Measurements from ENCODE around the gene USP6NL.

The USP6NL gene

GRCh38 chr10:11646450-11646849 lies 35.0 kb upstream of the USP6NL start:
- H3K4me3 ChIP-seq (ENCODE audit: low read depth, low read length), result no peak overlapping the region
- TF ChIP-seq CTCF (IDR thresholded peaks at IDR 0.05; ENCODE audit: low read depth, low read length), result no peak
- DNase-seq (ENCODE audit: low read depth, low spot score), result no peak
- in situ Hi-C loops (cut with HindIII; ENCODE audit: low sequenced_read_pairs), result no loop called here

- no peak for TF ChIP-seq CTCF (IDR thresholded peaks at IDR 0.05; ENCODE audit: low read depth, low read length)
- DNase-seq (ENCODE audit: low read depth, low spot score), result no peak
- in situ Hi-C loops (cut with HindIII; ENCODE audit: low sequenced_read_pairs), result no loop called here
- no peak overlapping the region for H3K4me3 ChIP-seq (ENCODE audit: low read depth, low read length)
Measured at GRCh38 chr10:11643039-11643438, 31.6 kb upstream of the USP6NL start.

GRCh38 chr10:11642566-11642965 lies 31.1 kb upstream of the USP6NL start:
- in situ Hi-C loops (cut with HindIII; ENCODE audit: low sequenced_read_pairs), result no loop called here
- no peak for DNase-seq (ENCODE audit: low read depth, low spot score)

GRCh38 chr10:11639849-11640764 lies 28.7 kb upstream of the USP6NL start:
- TF ChIP-seq CTCF (IDR thresholded peaks at IDR 0.05; ENCODE audit: low read depth, low read length), result no peak
- in situ Hi-C loops (cut with HindIII; ENCODE audit: low sequenced_read_pairs), result no loop called here
- no peak overlapping the region for H3K4me3 ChIP-seq (ENCODE audit: low read depth, low read length)
- no peak for DNase-seq (ENCODE audit: low read depth, low spot score)

More at GRCh38 chr10:11642566-11642965, 31.1 kb upstream of the USP6NL start:
- TF ChIP-seq CTCF (IDR thresholded peaks at IDR 0.05; ENCODE audit: low read depth, low read length), result no peak
- no peak overlapping the region for H3K4me3 ChIP-seq (ENCODE audit: low read depth, low read length)

GRCh38 chr10:11639362-11639761 lies 27.9 kb upstream of the USP6NL start:
- in situ Hi-C loops (cut with HindIII; ENCODE audit: low sequenced_read_pairs), result no loop called here
- no peak for DNase-seq (ENCODE audit: low read depth, low spot score)
- no peak overlapping the region for H3K4me3 ChIP-seq (ENCODE audit: low read depth, low read length)
- no peak for TF ChIP-seq CTCF (IDR thresholded peaks at IDR 0.05; ENCODE audit: low read depth, low read length)

GRCh38 chr10:11638055-11638698 lies 26.7 kb upstream of the USP6NL start:
- no peak for TF ChIP-seq CTCF (IDR thresholded peaks at IDR 0.05; ENCODE audit: low read depth, low read length)
- in situ Hi-C loops (cut with HindIII; ENCODE audit: low sequenced_read_pairs), result no loop called here
- H3K4me3 ChIP-seq (ENCODE audit: low read depth, low read length), result no peak overlapping the region
- no peak for DNase-seq (ENCODE audit: low read depth, low spot score)
